Adipocyte (in vitro differentiated cells): ENCODE results near the gene SND1.

Experiments used
- DNase-seq: peaks from one replicate; pipeline ENCODE4 v3.0.0-alpha.2; 2015; ENCODE audit warnings: low read depth
- H3K27me3 ChIP-seq: replicated peaks from 2 replicates; pipeline ENCODE4 v1.7.0; 2013; ENCODE audit warnings: mild to moderate bottlenecking, low read length, moderate library complexity; ENCODE audit not compliant: control insufficient read depth, insufficient read depth
- H3K36me3 ChIP-seq: 2 replicates; pipeline ENCODE4 v1.7.0; 2013; ENCODE audit warnings: low read length, mild to moderate bottlenecking, moderate library complexity; ENCODE audit not compliant: control insufficient read depth, insufficient read depth, severe bottlenecking
- H3K4me1 ChIP-seq: 2 replicates; pipeline ENCODE4 v1.7.0; 2013; ENCODE audit warnings: mild to moderate bottlenecking, low read length, moderate library complexity; ENCODE audit not compliant: control insufficient read depth, insufficient read depth
- H3K4me3 ChIP-seq: 2 replicates; pipeline ENCODE4 v1.7.0; 2013; ENCODE audit warnings: mild to moderate bottlenecking, low read length, moderate library complexity
- H3K9ac ChIP-seq: 2 replicates; pipeline ENCODE4 v1.7.0; 2013; ENCODE audit warnings: mild to moderate bottlenecking, low read length, moderate library complexity
- H3K9me3 ChIP-seq: 2 replicates; pipeline ENCODE4 v1.7.0; 2013; ENCODE audit warnings: mild to moderate bottlenecking, low read length, moderate library complexity; ENCODE audit not compliant: control insufficient read depth

The SND1 gene

GRCh38 chr7:127946847-127947246, 294.9 kb downstream of the SND1 start:
- H3K36me3 ChIP-seq, result peaks cover 17% of the 10 kb centered on the region
- H3K4me3 ChIP-seq, result no peak overlapping the region
- no peak overlapping the region for H3K9ac ChIP-seq
- DNase-seq, result peak; percentile 21
- peaks cover 5% of the 10 kb centered on the region for H3K4me1 ChIP-seq
- no peaks in the 10 kb centered on the region for H3K27me3 ChIP-seq
- no peaks in the 10 kb centered on the region for H3K9me3 ChIP-seq

GRCh38 chr7:127948312-127948711, 296.3 kb downstream of the SND1 start:
- DNase-seq, result no peak
- Histone ChIP-seq H3K27me3 (no peaks in the 10 kb centered on the region), H3K9ac (no peak overlapping the region), H3K4me1 (peaks cover 5% of the 10 kb centered on the region), H3K4me3 (no peak overlapping the region), H3K36me3 (peaks cover 13% of the 10 kb centered on the region), H3K9me3 (no peaks in the 10 kb centered on the region)

- no peak for DNase-seq
- H3K36me3 ChIP-seq, result peaks cover 11% of the 10 kb centered on the region
- no peak overlapping the region for H3K9ac ChIP-seq
- H3K9me3 ChIP-seq, result no peaks in the 10 kb centered on the region
- H3K27me3 ChIP-seq, result no peaks in the 10 kb centered on the region
- H3K4me1 ChIP-seq, result peaks cover 5% of the 10 kb centered on the region
- no peak overlapping the region for H3K4me3 ChIP-seq
These were observed 296.9 kb downstream of the SND1 start for GRCh38 chr7:127948930-127949329.

- Histone ChIP-seq H3K9ac (no peak overlapping the region), H3K27me3 (no peaks in the 10 kb centered on the region), H3K36me3 (peaks cover 9% of the 10 kb centered on the region), H3K4me3 (no peak overlapping the region), H3K4me1 (no peaks in the 10 kb centered on the region), H3K9me3 (no peaks in the 10 kb centered on the region)
- no peak for DNase-seq
These were observed 297.8 kb downstream of the SND1 start for GRCh38 chr7:127949769-127950222.

DNA sequence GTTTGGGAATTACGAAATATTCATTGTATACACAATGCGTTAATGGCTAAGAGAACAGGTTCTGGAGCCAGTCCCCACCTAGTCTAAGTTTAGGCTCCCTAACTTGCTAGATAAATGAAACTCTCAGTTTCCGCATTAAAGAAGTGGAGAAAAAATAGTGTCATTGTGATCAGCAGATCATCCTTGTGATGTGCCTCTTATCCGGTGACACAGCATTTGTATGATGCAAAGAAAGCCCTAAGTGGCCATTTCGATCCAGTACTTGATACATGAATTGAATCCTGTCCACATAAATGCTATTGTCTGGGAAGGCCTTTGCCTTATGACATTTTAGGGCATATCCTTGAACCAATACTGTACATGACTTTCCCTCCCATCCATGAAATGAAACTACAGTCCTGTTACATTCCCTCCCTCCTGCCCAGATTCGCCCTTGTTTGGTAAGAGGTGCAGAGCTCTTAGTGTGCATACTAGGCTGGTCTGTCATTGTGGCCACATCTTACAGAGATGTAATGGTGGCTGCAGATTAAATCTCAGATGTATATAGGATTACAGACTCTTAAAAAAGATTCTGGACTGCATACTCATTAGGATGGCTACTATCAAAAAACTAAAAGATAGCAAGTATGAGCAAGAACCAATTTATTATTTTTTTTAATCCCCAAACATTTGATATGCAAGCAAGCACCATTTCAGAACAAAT, 298.4 kb downstream of the SND1 start:
- Histone ChIP-seq H3K4me3 (no peak overlapping the region), H3K4me1 (no peaks in the 10 kb centered on the region), H3K9ac (no peak overlapping the region), H3K36me3 (peaks cover 9% of the 10 kb centered on the region), H3K27me3 (no peaks in the 10 kb centered on the region), H3K9me3 (no peaks in the 10 kb centered on the region)
- no peak for DNase-seq

GRCh38 chr7:127953423-127954356, 301.7 kb downstream of the SND1 start:
- no peak for DNase-seq
- Histone ChIP-seq H3K36me3 (peaks cover 15% of the 10 kb centered on the region), H3K4me3 (no peak overlapping the region), H3K27me3 (no peaks in the 10 kb centered on the region), H3K9me3 (no peaks in the 10 kb centered on the region), H3K9ac (no peak overlapping the region), H3K4me1 (no peaks in the 10 kb centered on the region)

DNA sequence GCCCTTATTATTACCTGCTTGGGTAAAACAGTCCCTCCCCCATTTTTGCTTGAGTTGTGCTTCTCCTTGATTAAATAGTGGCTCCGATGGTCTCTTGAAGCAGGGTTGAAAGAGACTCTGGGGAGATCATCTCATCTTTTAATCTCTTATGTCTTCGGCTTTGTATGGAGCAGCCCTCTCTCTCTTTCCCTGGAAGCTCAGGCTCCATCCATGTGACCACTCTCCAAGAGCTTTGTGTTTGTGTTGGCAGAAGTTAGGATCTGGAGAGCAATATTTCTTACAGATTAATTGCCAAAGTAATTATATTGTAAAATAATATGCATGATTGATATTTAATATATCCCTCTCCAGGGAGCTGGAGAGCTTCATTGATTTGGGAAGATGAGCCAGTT, 302.4 kb downstream of the SND1 start:
- Histone ChIP-seq H3K4me1 (no peaks in the 10 kb centered on the region), H3K9ac (no peak overlapping the region), H3K4me3 (no peak overlapping the region)

DNA sequence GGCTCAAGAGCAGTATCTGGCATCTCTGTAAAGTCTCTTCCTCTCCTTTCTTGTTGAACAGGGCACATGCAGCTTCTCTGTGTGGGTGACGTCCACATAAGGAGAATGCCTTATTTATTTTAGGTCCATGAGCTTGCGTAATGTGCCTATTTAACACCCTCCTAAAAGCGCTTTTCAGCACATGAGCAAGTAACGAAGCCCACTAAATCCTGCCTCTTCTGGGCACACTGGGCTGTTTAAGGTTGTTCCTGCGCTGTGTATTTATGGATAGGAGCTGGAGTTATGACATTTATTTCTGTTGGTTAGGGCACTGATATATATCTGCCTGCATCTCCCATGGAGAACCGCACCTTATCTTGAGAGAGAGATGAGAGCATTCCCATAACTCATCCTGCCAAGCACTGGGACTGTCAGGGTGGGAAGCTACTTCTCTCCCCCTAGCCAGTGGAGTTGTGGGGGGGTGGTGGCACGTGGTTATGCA, 303.1 kb downstream of the SND1 start:
- Histone ChIP-seq H3K4me3 (no peak overlapping the region), H3K27me3 (no peaks in the 10 kb centered on the region), H3K9me3 (no peaks in the 10 kb centered on the region), H3K9ac (no peak overlapping the region), H3K36me3 (peaks cover 27% of the 10 kb centered on the region), H3K4me1 (no peaks in the 10 kb centered on the region)
- no peak for DNase-seq

More for the DNA sequence above, 302.4 kb downstream of the SND1 start:
- no peak for DNase-seq
- Histone ChIP-seq H3K27me3 (no peaks in the 10 kb centered on the region), H3K9me3 (no peaks in the 10 kb centered on the region), H3K36me3 (peaks cover 21% of the 10 kb centered on the region)

DNA sequence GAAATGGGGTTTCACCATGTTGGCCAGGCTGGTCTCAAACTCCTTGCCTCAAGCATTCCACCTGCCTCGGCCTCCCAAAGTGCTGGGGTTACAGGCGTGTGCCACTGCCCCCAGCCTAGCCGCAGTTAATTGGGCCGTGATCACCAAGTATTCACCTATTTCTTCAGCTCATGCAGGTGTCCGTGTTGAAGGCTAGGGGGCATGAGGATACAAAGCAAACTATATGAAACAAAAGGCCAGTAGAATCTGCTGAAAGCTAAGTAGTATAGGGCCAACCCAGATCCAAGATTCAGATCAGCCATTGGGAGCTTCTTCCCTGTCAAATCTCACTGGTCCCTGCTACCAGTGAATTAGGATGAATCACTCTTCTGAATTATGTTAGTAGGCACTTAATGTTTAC, 305.9 kb downstream of the SND1 start:
- DNase-seq, result no peak
- no peaks in the 10 kb centered on the region for H3K27me3 ChIP-seq

DNA sequence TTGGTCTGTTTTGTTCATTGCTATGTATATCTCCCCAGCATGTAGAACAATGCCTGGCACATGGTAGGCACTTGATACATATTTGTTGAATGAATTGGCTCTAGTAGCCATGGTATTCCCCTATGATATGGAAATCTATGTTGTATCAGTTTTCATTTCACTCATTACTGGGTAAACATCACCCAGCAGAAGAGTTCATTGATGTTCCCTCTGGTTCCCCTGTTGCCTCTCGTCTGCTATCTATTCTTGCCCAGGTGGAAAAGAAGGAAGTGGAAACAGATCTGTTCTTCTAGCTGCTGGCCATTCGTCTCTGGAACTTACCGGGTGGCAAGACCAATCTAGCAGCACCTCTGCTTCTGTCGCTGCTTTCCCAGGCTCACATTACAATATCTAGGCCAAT, 307.8 kb downstream of the SND1 start:
- Histone ChIP-seq H3K4me1 (no peaks in the 10 kb centered on the region), H3K4me3 (no peak overlapping the region), H3K27me3 (no peaks in the 10 kb centered on the region), H3K9me3 (no peaks in the 10 kb centered on the region), H3K9ac (no peak overlapping the region), H3K36me3 (peaks cover 37% of the 10 kb centered on the region)
- no peak for DNase-seq

More for the DNA sequence above, 305.9 kb downstream of the SND1 start:
- no peak overlapping the region for H3K9ac ChIP-seq
- H3K9me3 ChIP-seq, result no peaks in the 10 kb centered on the region
- no peak overlapping the region for H3K4me3 ChIP-seq
- H3K36me3 ChIP-seq, result peaks cover 42% of the 10 kb centered on the region
- no peaks in the 10 kb centered on the region for H3K4me1 ChIP-seq

- no peak for DNase-seq
- Histone ChIP-seq H3K4me1 (no peaks in the 10 kb centered on the region), H3K36me3 (peaks cover 31% of the 10 kb centered on the region), H3K27me3 (no peaks in the 10 kb centered on the region), H3K9ac (no peak overlapping the region), H3K4me3 (no peak overlapping the region), H3K9me3 (no peaks in the 10 kb centered on the region)
These were observed 309.9 kb downstream of the SND1 start for GRCh38 chr7:127961786-127962453.
